Tibial nerve (tissue), 4 donors: ENCODE results near the gene TNK2.

ENCODE experiments used
- EP300 ChIP-seq, 2 donors: sonication (generic); formaldehyde crosslinking; IDR thresholded peaks; one replicate each; pipeline ENCODE4 v1.6.1; 2017; ENCODE audit warnings: antibody characterized with exemption in 2 of 2, mild to moderate bottlenecking in 1 of 2
- POLR2A ChIP-seq, 2 donors: fragments of 450-650 bp; IDR thresholded peaks; one replicate each; pipeline ENCODE4 v1.6.1; 2017; ENCODE audit warnings: antibody characterized with exemption in 2 of 2, mild to moderate bottlenecking in 2 of 2, moderate library complexity in 2 of 2
- TF ChIP-seq, protein P1 (sequence below), 5 experiments: fragments of 200-600 bp in 3 of 5; fragments of 450-650 bp in 2 of 5; sonication (generic) in 3 of 5; IDR thresholded peaks; one replicate each; pipeline ENCODE4 v1.5.1; 2016 to 2019; ENCODE audit warnings: antibody characterized with exemption in 5 of 5, mild to moderate bottlenecking in 3 of 5, moderate library complexity in 2 of 5

GRCh38 chr3:195839260-195840010, 68.9 kb downstream of the TNK2 start:
- TF ChIP-seq EP300 (IDR thresholded peaks at IDR 0.05), result no peak
- TF ChIP-seq, protein P1, sequence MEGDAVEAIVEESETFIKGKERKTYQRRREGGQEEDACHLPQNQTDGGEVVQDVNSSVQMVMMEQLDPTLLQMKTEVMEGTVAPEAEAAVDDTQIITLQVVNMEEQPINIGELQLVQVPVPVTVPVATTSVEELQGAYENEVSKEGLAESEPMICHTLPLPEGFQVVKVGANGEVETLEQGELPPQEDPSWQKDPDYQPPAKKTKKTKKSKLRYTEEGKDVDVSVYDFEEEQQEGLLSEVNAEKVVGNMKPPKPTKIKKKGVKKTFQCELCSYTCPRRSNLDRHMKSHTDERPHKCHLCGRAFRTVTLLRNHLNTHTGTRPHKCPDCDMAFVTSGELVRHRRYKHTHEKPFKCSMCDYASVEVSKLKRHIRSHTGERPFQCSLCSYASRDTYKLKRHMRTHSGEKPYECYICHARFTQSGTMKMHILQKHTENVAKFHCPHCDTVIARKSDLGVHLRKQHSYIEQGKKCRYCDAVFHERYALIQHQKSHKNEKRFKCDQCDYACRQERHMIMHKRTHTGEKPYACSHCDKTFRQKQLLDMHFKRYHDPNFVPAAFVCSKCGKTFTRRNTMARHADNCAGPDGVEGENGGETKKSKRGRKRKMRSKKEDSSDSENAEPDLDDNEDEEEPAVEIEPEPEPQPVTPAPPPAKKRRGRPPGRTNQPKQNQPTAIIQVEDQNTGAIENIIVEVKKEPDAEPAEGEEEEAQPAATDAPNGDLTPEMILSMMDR (IDR thresholded peaks at IDR 0.05), result no peak
- TF ChIP-seq POLR2A (IDR thresholded peaks at IDR 0.05), result no peak
